Stimulated activated CD8-positive, alpha-beta memory T cell treated with anti-CD3 and anti-CD28 coated beads, Interleukin-12 subunit alpha, Interleukin-12 subunit beta, amount 100 ng/mL, for 24 hours (primary cell): ENCODE data around the gene RDH16.
A peak's percentile ranks its signal among the peaks of the same experiment; 100 is the strongest.

Source experiments
- DNase-seq: peaks from one replicate; pipeline ENCODE4 v3.0.0-alpha.2; 2020; ENCODE audit errors: extremely low read depth

RDH16 gene

DNA sequence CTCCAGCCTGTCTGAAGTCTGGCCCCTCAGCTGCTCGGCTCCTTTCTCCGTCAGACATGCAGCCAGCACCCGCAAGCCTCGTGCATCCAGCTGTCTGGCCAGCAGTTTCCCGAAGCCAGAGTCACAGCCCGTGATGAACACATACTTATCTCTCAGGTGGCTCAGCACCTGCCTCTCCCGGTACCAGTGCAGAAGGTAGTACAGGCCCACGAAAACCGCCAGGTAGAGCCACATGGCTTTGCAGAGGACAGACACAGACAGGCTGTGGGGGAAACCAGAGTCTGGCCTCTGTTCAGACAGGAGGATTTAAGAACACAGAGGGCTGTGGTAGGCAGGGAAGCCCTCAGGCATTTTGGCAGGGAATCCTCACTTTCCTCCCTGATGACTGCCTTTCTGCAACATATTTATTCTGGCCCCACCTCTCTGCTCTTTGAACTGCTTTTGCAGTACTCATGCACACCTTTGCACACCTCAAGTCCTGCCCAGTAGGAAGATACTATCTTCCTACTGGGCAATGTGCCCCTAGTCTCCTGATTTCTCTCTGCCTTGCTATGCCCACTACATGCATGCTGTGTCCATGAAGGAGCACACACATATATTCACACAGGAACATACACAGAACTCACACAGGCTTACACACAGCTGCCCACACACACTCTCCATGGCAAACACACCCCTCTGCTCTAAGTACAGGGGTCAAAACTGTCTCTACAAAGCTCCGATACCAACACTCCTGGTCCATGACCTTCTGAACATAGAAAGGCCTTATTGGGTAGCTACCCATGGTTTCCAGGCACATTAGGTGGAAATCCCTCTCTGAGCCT is at the start of gene RDH16:
Gene RDH16, minus strand, starts transcription at position 380 of the 824 bp plus-strand sequence. Its CDS starts 146 bp downstream, at position 234.
- DNase-seq, result no peak

GRCh38 chr12:57006809-57007475 is 49.5 kb upstream of the RDH16 start:
- DNase-seq, result no peak

GRCh38 chr12:57005980-57006808 is 48.8 kb upstream of the RDH16 start, which contains the start of gene ZBTB39:
Gene ZBTB39, minus strand, starts transcription at chr12:57006546. Its CDS starts 1,629 bp downstream, at chr12:57004917.
- DNase-seq, result no peak

GRCh38 chr12:57004651-57005050 is 47.2 kb upstream of the RDH16 start:
- DNase-seq, result no peak

DNA sequence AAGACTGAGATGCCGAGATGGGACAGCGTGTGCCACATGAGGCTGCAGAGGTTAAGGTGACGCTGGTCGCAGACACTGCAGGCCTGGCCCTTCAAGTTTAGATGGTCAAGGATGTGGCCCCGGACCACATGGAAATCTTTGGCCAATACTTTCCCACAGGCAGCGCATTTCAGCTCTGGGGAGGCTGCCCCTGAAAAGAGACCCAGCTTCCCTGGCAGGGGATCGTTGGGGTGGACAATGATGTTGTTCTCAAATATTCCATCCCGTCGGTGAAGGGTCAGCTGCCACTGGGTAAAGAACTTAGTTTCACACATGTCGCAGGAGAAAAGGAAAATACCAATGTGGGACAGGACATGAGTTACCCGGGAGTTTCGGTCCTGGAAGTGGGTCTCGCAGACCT is 46.0 kb upstream of the RDH16 start:
- DNase-seq, result no peak

GRCh38 chr12:57001448-57001906 is 44.1 kb upstream of the RDH16 start:
- DNase-seq, result peak; percentile 50

GRCh38 chr12:57000393-57000792 is 43.0 kb upstream of the RDH16 start:
- no peak for DNase-seq

DNA sequence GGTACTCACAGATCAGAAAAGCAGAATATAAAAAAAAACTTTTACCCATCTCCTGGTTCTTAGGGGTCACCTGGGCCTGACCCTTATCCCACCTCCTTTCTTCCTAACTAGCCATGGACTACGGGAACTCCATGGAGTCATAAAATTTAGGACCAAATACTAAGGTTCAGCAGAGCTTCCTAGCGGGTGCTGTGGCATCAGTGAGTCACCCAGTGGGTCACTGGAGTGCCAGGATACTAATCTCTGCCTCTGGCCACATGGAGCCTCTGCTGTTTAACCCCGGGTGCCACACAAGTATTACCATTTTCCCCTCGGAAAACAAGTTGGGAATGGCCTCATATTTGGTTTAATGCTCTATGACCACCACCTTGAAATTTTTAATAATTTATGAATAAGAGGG is 42.0 kb upstream of the RDH16 start:
- DNase-seq, result no peak

GRCh38 chr12:56998981-56999380 is 41.6 kb upstream of the RDH16 start:
- no peak for DNase-seq

DNA sequence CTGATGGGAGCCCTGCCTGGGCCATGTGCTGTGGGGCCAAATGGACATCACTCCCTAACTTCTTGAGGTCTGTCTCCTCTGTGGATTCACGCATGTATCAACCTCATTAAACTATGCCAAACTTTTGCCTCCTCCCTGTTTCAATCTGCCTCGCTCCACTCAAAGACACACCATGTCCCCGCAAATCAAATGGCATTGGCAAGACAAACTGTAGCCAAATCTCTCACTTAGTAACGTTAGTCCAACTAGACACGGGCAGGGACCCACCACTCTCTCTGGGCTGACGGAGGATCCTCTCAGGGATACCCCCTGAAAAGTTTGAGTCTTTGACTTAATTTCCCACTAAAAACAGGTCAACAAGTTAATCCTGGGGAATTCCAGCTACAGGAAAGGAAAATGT is 40.9 kb upstream of the RDH16 start:
- no peak for DNase-seq

DNA sequence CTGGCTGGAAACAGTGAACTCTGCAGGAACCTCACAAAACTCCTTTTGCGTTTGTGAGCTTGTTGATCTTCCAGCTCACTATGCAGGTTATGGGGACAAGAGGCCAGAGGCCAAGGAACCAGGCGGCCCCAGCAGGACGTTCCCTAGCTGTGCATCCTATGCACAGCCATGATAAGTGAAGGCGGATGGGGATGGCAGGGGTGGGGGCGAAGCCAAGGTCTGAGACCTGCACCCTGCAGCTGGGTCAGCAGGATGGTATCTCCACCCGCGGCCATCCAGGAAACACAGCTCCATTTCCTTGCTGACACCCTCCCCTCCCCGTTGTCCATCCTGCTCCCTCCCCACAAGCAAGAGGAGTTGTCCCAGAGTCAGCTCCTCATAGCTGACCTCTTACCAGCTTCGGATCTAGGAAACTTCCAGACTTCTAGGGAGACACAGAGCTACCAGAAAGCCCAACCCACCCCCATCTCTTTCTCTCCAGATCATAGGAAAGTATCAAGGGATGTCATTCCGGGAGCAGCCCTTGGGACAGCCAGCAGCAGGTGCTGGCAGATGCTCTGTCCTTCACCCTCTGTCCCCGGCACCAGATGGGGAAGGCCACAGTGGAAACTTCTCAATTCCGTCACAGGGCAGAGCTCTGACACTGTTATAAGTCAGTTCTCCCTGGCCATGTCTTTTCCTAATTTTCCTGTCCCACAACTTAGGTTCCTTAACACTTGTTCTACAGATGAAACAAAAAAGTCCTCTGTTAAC is 39.6 kb upstream of the RDH16 start:
- no peak for DNase-seq

- no peak for DNase-seq
Measured at GRCh38 chr12:56995930-56996496, 38.6 kb upstream of the RDH16 start.

GRCh38 chr12:56995201-56995929 is 38.0 kb upstream of the RDH16 start:
- DNase-seq, result no peak

DNA sequence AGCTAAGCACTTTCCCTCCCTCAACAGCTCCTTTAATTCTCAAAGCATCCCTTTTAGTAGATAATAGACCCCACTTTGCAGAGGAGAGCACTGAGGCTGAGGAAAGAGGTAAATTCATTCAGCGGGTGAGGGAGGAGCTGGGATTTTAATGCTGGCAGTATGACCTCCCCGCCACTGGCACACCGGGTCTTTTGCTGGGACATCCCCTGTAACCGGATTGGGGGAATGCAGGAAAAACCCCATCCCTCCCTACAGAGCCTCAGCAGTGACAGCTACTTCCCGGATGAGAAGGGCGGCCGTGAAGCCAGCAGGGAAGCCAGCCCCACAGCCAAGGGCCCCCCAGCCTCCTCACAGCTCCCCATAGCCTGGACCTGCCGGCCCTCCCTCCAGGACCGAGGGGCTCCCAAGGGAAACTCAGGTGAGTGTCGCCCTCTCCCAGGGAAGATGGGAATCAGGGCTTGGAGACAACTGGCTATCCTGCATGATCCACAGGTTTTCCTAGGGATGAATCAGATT is 36.9 kb upstream of the RDH16 start:
- no peak for DNase-seq

DNA sequence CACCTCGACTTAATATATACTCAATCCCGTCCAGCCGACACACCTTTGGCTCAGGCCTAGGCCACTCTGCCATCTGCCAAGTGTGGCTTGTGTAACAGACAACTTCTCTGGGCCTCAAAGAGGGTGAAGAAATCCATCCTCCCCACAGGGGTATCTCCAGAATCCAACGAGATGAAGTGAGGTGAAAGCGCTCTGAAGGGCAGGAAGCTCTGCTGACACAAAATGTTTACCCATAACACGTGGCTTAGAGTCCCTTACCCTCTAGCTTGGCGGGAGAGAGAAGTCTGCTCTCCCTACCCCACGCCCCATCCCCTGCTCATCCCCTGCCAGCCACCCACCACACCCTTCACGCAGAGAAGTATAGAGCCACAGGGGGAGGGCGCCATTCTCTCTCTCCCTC is 35.9 kb upstream of the RDH16 start:
- no peak for DNase-seq

- no peak for DNase-seq
Measured at GRCh38 chr12:56991319-56992246, 34.2 kb upstream of the RDH16 start.

DNA sequence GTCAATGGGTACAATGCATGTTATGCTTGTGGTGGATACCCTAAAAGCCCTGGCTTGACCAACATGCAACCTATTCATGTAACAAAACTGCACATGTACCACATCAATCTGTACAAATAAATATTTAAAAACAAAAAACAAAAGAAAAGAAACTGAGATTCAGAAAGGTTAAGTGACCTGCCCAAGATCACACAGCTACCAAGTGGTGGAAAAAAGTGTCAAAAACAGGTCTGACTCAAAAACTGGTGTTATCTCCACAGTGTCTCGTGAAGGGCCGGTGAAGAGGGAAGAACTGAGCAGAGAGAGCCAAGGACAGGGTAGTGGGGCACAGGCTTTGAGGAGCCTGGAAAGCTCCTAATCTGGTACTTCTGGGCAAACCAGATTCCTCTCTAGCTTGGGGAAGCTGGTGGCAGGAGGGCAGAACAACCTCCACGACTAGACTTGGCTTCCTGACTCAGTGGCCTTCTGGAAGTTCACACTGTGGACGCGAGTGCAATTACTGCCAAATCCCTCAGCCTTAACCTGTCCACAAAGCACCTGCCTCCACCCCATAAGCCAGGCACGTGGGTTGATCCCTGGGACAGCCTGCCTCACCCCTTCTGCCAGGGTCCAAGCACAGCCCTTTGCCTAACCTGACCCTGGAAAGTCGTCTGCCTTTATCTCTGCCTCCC is 33.4 kb upstream of the RDH16 start:
- no peak for DNase-seq

DNA sequence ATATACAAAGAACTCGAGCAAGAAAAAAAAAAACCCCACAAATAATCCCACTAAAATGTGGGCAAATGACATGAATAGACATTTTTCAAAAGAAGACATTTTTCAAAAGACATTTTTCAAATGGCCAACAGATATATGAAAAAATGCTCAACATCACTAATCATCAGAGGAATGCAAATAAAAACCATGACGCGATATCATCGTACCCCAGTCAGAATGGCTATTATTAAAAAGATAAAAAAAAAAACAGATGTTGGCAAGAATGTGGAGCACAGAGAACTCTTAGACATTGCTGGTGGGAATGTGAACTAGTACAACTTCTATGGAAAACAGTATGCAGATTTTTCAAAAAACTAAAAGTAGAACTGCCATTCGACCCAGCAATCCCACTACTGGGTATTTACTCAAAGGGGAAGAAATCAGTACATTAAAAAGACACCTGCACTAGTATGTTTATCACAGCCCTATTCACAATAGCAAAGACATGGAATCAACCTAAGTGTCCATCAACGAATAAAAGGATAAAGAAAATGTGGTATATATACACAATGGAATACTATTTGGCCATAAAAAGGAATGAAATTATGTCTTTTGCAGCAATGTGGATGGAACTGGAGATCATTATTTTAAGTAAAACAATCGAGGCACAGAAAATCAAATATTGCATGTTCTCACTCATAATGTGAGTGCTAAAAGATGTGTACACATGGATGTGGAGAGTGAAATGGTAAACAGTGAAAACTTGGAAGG is 32.6 kb upstream of the RDH16 start:
- DNase-seq, result no peak
